Calu3 (cell line): Measurements from ENCODE around the gene BMP10. TPM values are rescaled to one million over a fixed set of nuclear protein-coding genes. Genes with fewer than 3 reads are reported as not detected.
A peak's percentile ranks its signal among the peaks of the same experiment; 100 is the strongest.
"Not testable (repeated sequence)": the region's sequence is repeated elsewhere in the genome, so short reads cannot be mapped to it uniquely, and the experiment has no call there.

Source experiments
- BruUV-seq: library from RNA; stranded (reverse); fragments of 400-500 nt; replicated peaks from 2 replicates; lab custom pipeline; 2021; lab: Mats Ljungman, UMichigan
- CTCF ChIA-PET: fragments of 300-600 bp; sonication (Branson Sonifier 250); formaldehyde crosslinking; loops from one replicate; lab custom pipeline; 2022; ENCODE audit warnings: antibody characterized with exemption; lab: Charles Lee
- DNase-seq: peaks from one replicate; pipeline ENCODE4 v3.0.0; 2022
- H3K27ac Mint-ChIP-seq: one replicate; pipeline ENCODE4 v1.8.0; 2022; ENCODE audit warnings: mixed read lengths; ENCODE audit not compliant: unreplicated experiment
- H3K27me3 Mint-ChIP-seq: one replicate; pipeline ENCODE4 v1.8.0; 2022; ENCODE audit warnings: mixed read lengths; ENCODE audit not compliant: unreplicated experiment
- H3K36me3 Mint-ChIP-seq: one replicate; pipeline ENCODE4 v1.8.0; 2022; ENCODE audit warnings: mild to moderate bottlenecking, moderate library complexity, mixed read lengths; ENCODE audit not compliant: insufficient read depth, unreplicated experiment
- H3K4me1 Mint-ChIP-seq: one replicate; pipeline ENCODE4 v1.8.0; 2022; ENCODE audit warnings: mild to moderate bottlenecking, low read depth, mixed read lengths; ENCODE audit not compliant: unreplicated experiment
- H3K4me3 Mint-ChIP-seq: one replicate; pipeline ENCODE4 v1.8.0; 2022; ENCODE audit warnings: mild to moderate bottlenecking, low read depth, moderate library complexity, mixed read lengths; ENCODE audit not compliant: unreplicated experiment
- H3K9me3 Mint-ChIP-seq: one replicate; pipeline ENCODE4 v1.8.0; 2022; ENCODE audit warnings: low read depth, mixed read lengths; ENCODE audit not compliant: unreplicated experiment
- CTCF ChIP-seq: fragments of 200-600 bp; IDR thresholded peaks from one replicate; pipeline ENCODE4 v1.8.0; 2022; ENCODE audit warnings: antibody characterized with exemption; ENCODE audit not compliant: unreplicated experiment
- intact Hi-C: fragments of 100-400 bp; cut with micrococcal nuclease; formaldehyde crosslinking; loops from one replicate; pipeline ENCODE4 v1.10.0; 2022; ENCODE audit not compliant: unreplicated experiment
- total RNA-seq: library from RNA; stranded (reverse); gene quantifications from 2 replicates; pipeline ENCODE4 v1.2.3, GENCODE V29; 2022

The BMP10 gene
- total RNA-seq, 1 experiment from 2014 or later: not detected

GRCh38 chr2:68905116-68905515, 33.9 kb upstream of the BMP10 start:
- Mint-ChIP-seq H3K4me1 (peaks cover 32% of the 10 kb centered on the region), H3K36me3 (peaks cover 5% of the 10 kb centered on the region), H3K27me3 (peaks cover 32% of the 10 kb centered on the region), H3K27ac (no peak overlapping the region), H3K9me3 (no peaks in the 10 kb centered on the region), H3K4me3 (no peak overlapping the region)
- no peak for TF ChIP-seq CTCF
- intact Hi-C loops: loop anchor here (5.0 kb wide), 2 partner anchors 73 to 438 kb away; partner anchors contain the start of genes APLF and FBXO48
- DNase-seq: no peak
- no TSS peak for BruUV-seq
- CTCF ChIA-PET: no interaction called here

- BruUV-seq: no TSS peak
- no peak for TF ChIP-seq CTCF
- Mint-ChIP-seq H3K27ac (no peak overlapping the region), H3K27me3 (peaks cover 68% of the 10 kb centered on the region), H3K36me3 (peaks cover under 1% of the 10 kb centered on the region), H3K4me3 (no peak overlapping the region), H3K9me3 (no peaks in the 10 kb centered on the region), H3K4me1 (peaks cover 2% of the 10 kb centered on the region)
- no peak for DNase-seq
- CTCF ChIA-PET: interaction anchor here (0.9 to 1.9 kb wide), 3 partner anchors 150 to 414 kb away, joined by 4 to 5 read pairs (median 4); no protein-coding TSS in a partner anchor
- intact Hi-C loops: loop anchor here (1.0 to 2.0 kb wide), 2 partner anchors 151 to 192 kb away; no protein-coding TSS in a partner anchor
Observed at GRCh38 chr2:68901561-68901960, 30.4 kb upstream of the BMP10 start.

GRCh38 chr2:68901199-68901514, 30.0 kb upstream of the BMP10 start:
- Mint-ChIP-seq H3K36me3 (no peaks in the 10 kb centered on the region), H3K27ac (no peak overlapping the region), H3K4me1 (no peaks in the 10 kb centered on the region), H3K9me3 (no peaks in the 10 kb centered on the region), H3K4me3 (no peak overlapping the region), H3K27me3 (peaks cover 72% of the 10 kb centered on the region)
- no TSS peak for BruUV-seq
- intact Hi-C loops: loop anchor here (1.0 to 2.0 kb wide), 2 partner anchors 150 to 192 kb away; no protein-coding TSS in a partner anchor
- peak; percentile 31 for DNase-seq
- CTCF ChIA-PET: interaction anchor here (0.9 to 1.9 kb wide), 4 partner anchors 149 to 413 kb away, joined by 3 to 5 read pairs (median 4); no protein-coding TSS in a partner anchor
- no peak for TF ChIP-seq CTCF

GRCh38 chr2:68900496-68901198, 29.4 kb upstream of the BMP10 start:
- intact Hi-C loops: loop anchor here (1.0 to 2.0 kb wide), 2 partner anchors 150 to 191 kb away; no protein-coding TSS in a partner anchor
- Mint-ChIP-seq H3K27me3 (peaks cover 77% of the 10 kb centered on the region), H3K36me3 (no peaks in the 10 kb centered on the region)

GRCh38 chr2:68895981-68896380, 24.8 kb upstream of the BMP10 start:
- CTCF ChIA-PET, DNase-seq, H3K4me1 Mint-ChIP-seq, H3K9me3 Mint-ChIP-seq, intact Hi-C loops, BruUV-seq, H3K4me3 Mint-ChIP-seq, H3K36me3 Mint-ChIP-seq, H3K27ac Mint-ChIP-seq: not testable (repeated sequence)
- peaks cover 95% of the 10 kb centered on the region for H3K27me3 Mint-ChIP-seq

More at GRCh38 chr2:68900496-68901198, 29.4 kb upstream of the BMP10 start:
- BruUV-seq: no TSS peak
- Mint-ChIP-seq H3K27ac (no peak overlapping the region), H3K4me3 (no peak overlapping the region), H3K9me3 (no peaks in the 10 kb centered on the region), H3K4me1 (no peaks in the 10 kb centered on the region)
- no peak for DNase-seq
- CTCF ChIA-PET: interaction anchor here (1.0 to 1.9 kb wide), 2 partner anchors 149 to 191 kb away, joined by 3 to 5 read pairs; no protein-coding TSS in a partner anchor
- TF ChIP-seq CTCF: no peak
